Gastroesophageal sphincter (tissue), 4 donors: ENCODE data around the gene TBL1XR1. TPM values are rescaled to one million over a fixed set of nuclear protein-coding genes. Genes with fewer than 3 reads are reported as not detected.

Experiments used
- ATAC-seq: fragments of 150-250 bp; one replicate; pipeline ENCODE4 v1.9.1; 2016; ENCODE audit warnings: mild to moderate bottlenecking, moderate library complexity
- H3K27ac ChIP-seq, 4 donors: fragments of 200-600 bp; sonication (generic) in 3 of 4; 1 replicate in 3 of 4; 2 replicates in 1 of 4; pipeline ENCODE4 v1.5.1; 2016 to 2019
- H3K27me3 ChIP-seq: fragments of 200-600 bp; sonication (generic); one replicate; pipeline ENCODE4 v1.5.1; 2019
- H3K36me3 ChIP-seq, 2 donors: fragments of 200-600 bp; sonication (generic); one replicate each; pipeline ENCODE4 v1.5.1; 2019; ENCODE audit warnings: control low read depth in 1 of 2
- H3K4me1 ChIP-seq, 3 donors: fragments of 200-600 bp; sonication (generic); 1 replicate in 2 of 3; 2 replicates in 1 of 3; pipeline ENCODE4 v1.5.1; 2016 to 2019; ENCODE audit warnings: control low read depth in 2 of 3
- H3K4me3 ChIP-seq, 2 donors: fragments of 200-600 bp; sonication (generic); one replicate each; pipeline ENCODE4 v1.5.1; 2019; ENCODE audit warnings: mild to moderate bottlenecking in 1 of 2, moderate library complexity in 1 of 2
- H3K9me3 ChIP-seq, 3 donors: fragments of 200-600 bp; sonication (generic); one replicate each; pipeline ENCODE4 v1.5.1; 2017 to 2019; ENCODE audit warnings: control low read depth in 2 of 3
- EP300 ChIP-seq: sonication (generic); formaldehyde crosslinking; IDR thresholded peaks from one replicate; pipeline ENCODE4 v1.6.1; 2017; ENCODE audit warnings: antibody characterized with exemption, mild to moderate bottlenecking
- POLR2A ChIP-seq, 2 donors: fragments of 450-650 bp; IDR thresholded peaks; one replicate each; pipeline ENCODE4 v1.6.1; 2017; ENCODE audit warnings: antibody characterized with exemption in 2 of 2, mild to moderate bottlenecking in 2 of 2, moderate library complexity in 1 of 2
- POLR2AphosphoS5 ChIP-seq: sonication (generic); formaldehyde crosslinking; IDR thresholded peaks from one replicate; pipeline ENCODE4 v1.6.1; 2017; ENCODE audit warnings: antibody characterized with exemption
- WGBS, 2 donors: methylation state at CpG; one replicate each; pipeline ENCODE4 v1.1.5; 2018; ENCODE audit warnings: low coverage in 1 of 2; 5-methylcytosine and 5-hydroxymethylcytosine counted together
- total RNA-seq, 4 donors: library from RNA; depleted of rRNA; stranded (reverse); fragments of >200 nt; gene quantifications; one replicate each; pipeline ENCODE4 v1.1.0, GENCODE V29; 2016
- TF ChIP-seq, protein P1 (sequence below), 4 experiments: fragments of 200-600 bp in 2 of 4; fragments of 450-650 bp in 2 of 4; sonication (generic) in 1 of 4; IDR thresholded peaks; one replicate each; pipeline ENCODE4 v1.5.1; 2017 to 2019; ENCODE audit warnings: antibody characterized with exemption in 4 of 4, mild to moderate bottlenecking in 2 of 4, moderate library complexity in 2 of 4

Gene TBL1XR1
- total RNA-seq, 4 donors from 2014 or later: 91.1 to 126 (median 97.4) TPM

- Histone ChIP-seq H3K4me1 (no peaks in the 10 kb centered on the region), H3K36me3 (no peaks in the 10 kb centered on the region), H3K4me3 (no peak overlapping the region), H3K9me3 (no peaks in the 10 kb centered on the region), H3K27me3 (no peaks in the 10 kb centered on the region), H3K27ac (no peak overlapping the region)
- 96% methylated on average over 8 of the region's 25 CpGs; no CpG with 5 or more reads in 1 of the 2 donors for WGBS, 2 donors
- TF ChIP-seq, protein P1, sequence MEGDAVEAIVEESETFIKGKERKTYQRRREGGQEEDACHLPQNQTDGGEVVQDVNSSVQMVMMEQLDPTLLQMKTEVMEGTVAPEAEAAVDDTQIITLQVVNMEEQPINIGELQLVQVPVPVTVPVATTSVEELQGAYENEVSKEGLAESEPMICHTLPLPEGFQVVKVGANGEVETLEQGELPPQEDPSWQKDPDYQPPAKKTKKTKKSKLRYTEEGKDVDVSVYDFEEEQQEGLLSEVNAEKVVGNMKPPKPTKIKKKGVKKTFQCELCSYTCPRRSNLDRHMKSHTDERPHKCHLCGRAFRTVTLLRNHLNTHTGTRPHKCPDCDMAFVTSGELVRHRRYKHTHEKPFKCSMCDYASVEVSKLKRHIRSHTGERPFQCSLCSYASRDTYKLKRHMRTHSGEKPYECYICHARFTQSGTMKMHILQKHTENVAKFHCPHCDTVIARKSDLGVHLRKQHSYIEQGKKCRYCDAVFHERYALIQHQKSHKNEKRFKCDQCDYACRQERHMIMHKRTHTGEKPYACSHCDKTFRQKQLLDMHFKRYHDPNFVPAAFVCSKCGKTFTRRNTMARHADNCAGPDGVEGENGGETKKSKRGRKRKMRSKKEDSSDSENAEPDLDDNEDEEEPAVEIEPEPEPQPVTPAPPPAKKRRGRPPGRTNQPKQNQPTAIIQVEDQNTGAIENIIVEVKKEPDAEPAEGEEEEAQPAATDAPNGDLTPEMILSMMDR (IDR thresholded peaks at IDR 0.05): no peak
- TF ChIP-seq POLR2AphosphoS5 (no peak), EP300 (no peak), POLR2A (IDR thresholded peaks at IDR 0.05) (no peak)
- ATAC-seq: no peak
These were observed 31.4 kb upstream of the TBL1XR1 start for GRCh38 chr3:177228601-177229190.

DNA sequence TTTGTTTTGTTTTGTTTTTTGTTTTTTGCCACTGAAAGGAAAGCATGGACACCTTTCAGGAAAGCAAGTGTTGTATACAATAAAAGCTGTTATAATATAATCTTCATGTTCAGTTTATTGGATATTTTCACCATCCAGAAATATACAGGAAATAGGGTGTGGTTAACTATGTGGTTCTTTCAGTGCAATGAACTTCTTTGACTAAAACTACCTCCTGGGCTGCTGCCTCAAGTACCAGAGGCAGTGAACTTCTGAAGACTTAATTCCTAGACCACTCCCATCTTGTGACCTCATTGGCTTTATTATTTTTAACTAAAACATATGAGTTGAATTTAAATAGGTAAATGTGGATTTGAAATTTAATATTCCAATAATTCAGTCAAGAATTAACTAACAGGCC is 27.1 kb upstream of the TBL1XR1 start:
- Histone ChIP-seq H3K4me1 (no peaks in the 10 kb centered on the region), H3K27me3 (no peaks in the 10 kb centered on the region), H3K36me3 (no peaks in the 10 kb centered on the region), H3K27ac (no peak overlapping the region), H3K4me3 (no peak overlapping the region), H3K9me3 (no peaks in the 10 kb centered on the region)
- ATAC-seq: no peak
- TF ChIP-seq POLR2AphosphoS5 (no peak), EP300 (no peak), POLR2A (IDR thresholded peaks at IDR 0.05) (no peak)
- TF ChIP-seq, protein P1 (IDR thresholded peaks at IDR 0.05): no peak

DNA sequence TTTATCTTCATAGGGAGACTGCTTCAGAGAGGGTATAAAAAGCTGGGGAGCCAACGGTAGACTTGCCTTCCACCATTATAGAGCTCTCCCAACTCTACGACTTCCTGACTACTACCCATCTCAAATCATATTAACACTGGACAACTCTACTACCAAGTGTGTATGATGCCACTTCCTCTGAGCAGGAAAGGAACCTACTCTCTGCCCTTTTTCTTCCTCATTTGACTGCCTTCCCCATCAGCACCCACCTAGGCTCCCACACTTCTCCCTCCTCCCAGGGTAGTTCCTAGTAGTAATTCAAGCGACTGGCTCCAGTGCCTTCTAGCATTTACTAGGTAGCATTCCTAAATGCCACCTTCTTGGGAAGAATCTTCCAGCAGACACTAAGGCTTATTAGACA is 24.5 kb upstream of the TBL1XR1 start:
- no peak overlapping the region for H3K4me3 ChIP-seq
- H3K27ac ChIP-seq: no peak overlapping the region
- H3K36me3 ChIP-seq: no peaks in the 10 kb centered on the region
- 96 to 100% methylated on average over 2 of the region's 3 CpGs for WGBS, 2 donors
- TF ChIP-seq POLR2A (IDR thresholded peaks at IDR 0.05) (no peak), EP300 (no peak), POLR2AphosphoS5 (no peak)
- TF ChIP-seq, protein P1 (IDR thresholded peaks at IDR 0.05): no peak
- no peaks in the 10 kb centered on the region for H3K27me3 ChIP-seq
- H3K9me3 ChIP-seq: no peaks in the 10 kb centered on the region
- no peak for ATAC-seq
- no peaks in the 10 kb centered on the region for H3K4me1 ChIP-seq

GRCh38 chr3:177220136-177220974 is 23.1 kb upstream of the TBL1XR1 start:
- no peaks in the 10 kb centered on the region for H3K4me1 ChIP-seq
- no peaks in the 10 kb centered on the region for H3K9me3 ChIP-seq
- H3K4me3 ChIP-seq: no peak overlapping the region
- no peaks in the 10 kb centered on the region for H3K27me3 ChIP-seq
- WGBS, 2 donors: 83 to 84% methylated on average over 9 of the region's 9 CpGs
- ATAC-seq: no peak
- no peaks in the 10 kb centered on the region for H3K36me3 ChIP-seq
- H3K27ac ChIP-seq: no peak overlapping the region
- no peak for TF ChIP-seq EP300
- TF ChIP-seq POLR2A (IDR thresholded peaks at IDR 0.05): no peak
- TF ChIP-seq, protein P1 (IDR thresholded peaks at IDR 0.05): no peak
